ENCODE results near the gene WIZ. TPM values are rescaled to one million over a fixed set of nuclear protein-coding genes. Genes with fewer than 3 reads are reported as not detected.

Gene WIZ
- total and polyA plus RNA-seq, 10 of the 15 experiments (the other 5 are each of a cell fraction or from before 2014, with no cell fraction given), result 0.10 to 26.7 (median 2.7) TPM

DNA sequence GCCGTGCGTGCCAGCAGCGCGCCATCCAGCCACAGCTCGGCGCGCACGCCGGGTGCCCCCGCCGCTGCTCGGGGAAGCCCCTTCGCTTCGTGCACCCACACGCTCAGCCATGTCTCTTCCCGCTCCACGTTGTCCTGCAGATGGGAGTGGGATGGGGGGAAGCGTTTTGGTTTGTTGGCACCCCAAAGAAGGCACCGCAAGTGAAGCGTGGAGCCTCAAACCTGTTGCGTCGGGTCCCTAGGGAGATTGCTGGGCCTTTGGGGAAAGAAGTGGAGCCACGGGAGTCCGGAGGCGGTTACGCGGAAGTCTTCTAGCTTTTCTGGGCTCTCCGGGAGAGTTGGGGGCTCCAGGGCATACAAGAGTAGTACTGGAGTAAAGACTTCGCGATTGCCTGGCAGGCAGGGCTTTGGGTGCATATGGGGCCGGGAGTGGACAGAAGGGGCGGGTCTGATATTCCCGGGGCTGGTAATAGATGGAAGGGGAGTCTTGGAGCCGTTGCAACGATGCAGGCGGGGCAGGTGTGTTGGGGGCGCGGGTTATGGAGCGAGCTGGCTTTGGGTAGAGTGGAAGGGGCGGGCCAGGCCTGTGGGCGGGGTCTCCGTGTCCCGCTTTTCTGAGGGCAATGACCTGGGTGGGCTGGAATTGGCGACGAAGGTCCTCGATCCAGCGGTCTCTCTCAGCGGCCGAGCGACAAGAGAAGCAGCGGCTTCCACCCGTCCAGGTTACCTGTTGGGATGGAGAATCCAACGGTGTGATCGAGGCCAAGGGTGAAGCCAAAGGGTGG lies 8.1 kb upstream of the WIZ start:
- Histone ChIP-seq H3K4me3 (no peak overlapping the region), H3K79me2 (ENCODE audit: control insufficient read depth, insufficient read depth, low read length) (peaks cover 3% of the 10 kb centered on the region; the same call in 1 of the 2 replicates), H3K9ac (ENCODE audit: control insufficient read depth, insufficient read depth, low read length) (no peak overlapping the region), H3K9me3 (replicated peaks; ENCODE audit: control insufficient read depth, insufficient read depth, low read length) (no peaks in the 10 kb centered on the region; the same call in 2 of the 3 replicates), H3K27ac (ENCODE audit: control insufficient read depth, insufficient read depth) (no peak overlapping the region), H3K27me3 (replicated peaks in 1 of 2; ENCODE audit: control insufficient read depth in 2 of 2, insufficient read depth in 2 of 2, low read length in 1 of 2) (no peaks in the 10 kb centered on the region), H3K4me1 (ENCODE audit: control insufficient read depth, insufficient read depth, low read length) (peaks cover 5% of the 10 kb centered on the region; the same call in 1 of the 2 replicates), H4K20me1 (ENCODE audit: control insufficient read depth, insufficient read depth) (no peaks in the 10 kb centered on the region; the same call in 1 of the 2 replicates), H3K36me3 (ENCODE audit: control insufficient read depth in 2 of 2, insufficient read depth in 2 of 2, low read length in 1 of 2) (peaks cover 24 to 33% of the 10 kb centered on the region in 2 experiments), H3K4me2 (ENCODE audit: control insufficient read depth, insufficient read depth) (no peak overlapping the region), H2AFZ (ENCODE audit: control insufficient read depth, low read depth, low read length) (no peak overlapping the region)
- DNase-seq (ENCODE audit: low read depth, low spot score) (no peak), ATAC-seq (no peak), FAIRE-seq (no peak)
- RAD21 ChIA-PET (ENCODE audit: unreplicated experiment), result no interaction called here
- WGBS (ENCODE audit: insufficient coverage, insufficient replicate concordance, low lambda C conversion rate, missing lambda C conversion rate), result 97% methylated on average over 54 of the region's 54 CpGs
- intact Hi-C loops (cut with micrococcal nuclease; ENCODE audit: unreplicated experiment) (no loop called here), in situ Hi-C loops (cut with MboI) (no loop called here)
- POLR2A ChIA-PET, result no interaction called here
- TF ChIP-seq, protein P1, sequence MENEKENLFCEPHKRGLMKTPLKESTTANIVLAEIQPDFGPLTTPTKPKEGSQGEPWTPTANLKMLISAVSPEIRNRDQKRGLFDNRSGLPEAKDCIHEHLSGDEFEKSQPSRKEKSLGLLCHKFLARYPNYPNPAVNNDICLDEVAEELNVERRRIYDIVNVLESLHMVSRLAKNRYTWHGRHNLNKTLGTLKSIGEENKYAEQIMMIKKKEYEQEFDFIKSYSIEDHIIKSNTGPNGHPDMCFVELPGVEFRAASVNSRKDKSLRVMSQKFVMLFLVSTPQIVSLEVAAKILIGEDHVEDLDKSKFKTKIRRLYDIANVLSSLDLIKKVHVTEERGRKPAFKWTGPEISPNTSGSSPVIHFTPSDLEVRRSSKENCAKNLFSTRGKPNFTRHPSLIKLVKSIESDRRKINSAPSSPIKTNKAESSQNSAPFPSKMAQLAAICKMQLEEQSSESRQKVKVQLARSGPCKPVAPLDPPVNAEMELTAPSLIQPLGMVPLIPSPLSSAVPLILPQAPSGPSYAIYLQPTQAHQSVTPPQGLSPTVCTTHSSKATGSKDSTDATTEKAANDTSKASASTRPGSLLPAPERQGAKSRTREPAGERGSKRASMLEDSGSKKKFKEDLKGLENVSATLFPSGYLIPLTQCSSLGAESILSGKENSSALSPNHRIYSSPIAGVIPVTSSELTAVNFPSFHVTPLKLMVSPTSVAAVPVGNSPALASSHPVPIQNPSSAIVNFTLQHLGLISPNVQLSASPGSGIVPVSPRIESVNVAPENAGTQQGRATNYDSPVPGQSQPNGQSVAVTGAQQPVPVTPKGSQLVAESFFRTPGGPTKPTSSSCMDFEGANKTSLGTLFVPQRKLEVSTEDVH (IDR thresholded peaks at IDR 0.05; ENCODE audit: low read depth, partially characterized antibody), result no peak
- TF ChIP-seq NBN (IDR thresholded peaks at IDR 0.05) (no peak), SUZ12 (IDR thresholded peaks at IDR 0.05; ENCODE audit: unreplicated experiment) (no peak)
- TF ChIP-seq, protein P2, sequence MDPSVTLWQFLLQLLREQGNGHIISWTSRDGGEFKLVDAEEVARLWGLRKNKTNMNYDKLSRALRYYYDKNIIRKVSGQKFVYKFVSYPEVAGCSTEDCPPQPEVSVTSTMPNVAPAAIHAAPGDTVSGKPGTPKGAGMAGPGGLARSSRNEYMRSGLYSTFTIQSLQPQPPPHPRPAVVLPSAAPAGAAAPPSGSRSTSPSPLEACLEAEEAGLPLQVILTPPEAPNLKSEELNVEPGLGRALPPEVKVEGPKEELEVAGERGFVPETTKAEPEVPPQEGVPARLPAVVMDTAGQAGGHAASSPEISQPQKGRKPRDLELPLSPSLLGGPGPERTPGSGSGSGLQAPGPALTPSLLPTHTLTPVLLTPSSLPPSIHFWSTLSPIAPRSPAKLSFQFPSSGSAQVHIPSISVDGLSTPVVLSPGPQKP (IDR thresholded peaks at IDR 0.05; ENCODE audit: low read depth, low read length), result no peak
- SMC1A ChIA-PET (ENCODE audit: uncharacterized antibody, unreplicated experiment), result no interaction called here
- CTCF ChIA-PET, result no interaction called here
- BruUV-seq (replicated peaks), result no TSS peak
